Stimulated activated naive B cell treated with anti-CD40 and anti-IgM and Interleukin-4, amounts not matched to agents 10 μg/mL and 1 μg/mL and 100 μg/mL, for 72 hours (primary cell): ENCODE measurements around the gene TIMP3.

ENCODE experiments used
- ATAC-seq, 2 donors: fragments of 150-1000 bp; cut with Tn5 transposase; replicated peaks; 2 replicates each; pipeline ENCODE4 v1.10.0; 2021; ENCODE audit warnings: moderate library complexity in 1 of 2
- DNase-seq: peaks from one replicate; pipeline ENCODE4 v3.0.0; 2021
- H3K27ac Mint-ChIP-seq: one replicate; pipeline ENCODE4 v1.8.0; 2022; ENCODE audit warnings: mild to moderate bottlenecking, mixed read lengths
- H3K27me3 Mint-ChIP-seq, 2 donors: one replicate each; pipeline ENCODE4 v1.8.0; 2022; ENCODE audit warnings: mixed read lengths in 2 of 2
- H3K36me3 Mint-ChIP-seq, 2 donors: one replicate each; pipeline ENCODE4 v1.8.0; 2022; ENCODE audit warnings: mixed read lengths in 2 of 2, mild to moderate bottlenecking in 1 of 2
- H3K4me1 Mint-ChIP-seq, 2 donors: one replicate each; pipeline ENCODE4 v1.8.0; 2022; ENCODE audit warnings: mixed read lengths in 2 of 2, mild to moderate bottlenecking in 1 of 2
- H3K4me3 Mint-ChIP-seq, 2 donors: one replicate each; pipeline ENCODE4 v1.8.0; 2022; ENCODE audit warnings: mild to moderate bottlenecking in 2 of 2, mixed read lengths in 2 of 2, moderate library complexity in 1 of 2
- H3K9me3 Mint-ChIP-seq, 2 donors: one replicate each; pipeline ENCODE4 v1.8.0; 2022; ENCODE audit warnings: mixed read lengths in 2 of 2, mild to moderate bottlenecking in 1 of 2

Gene TIMP3

DNA sequence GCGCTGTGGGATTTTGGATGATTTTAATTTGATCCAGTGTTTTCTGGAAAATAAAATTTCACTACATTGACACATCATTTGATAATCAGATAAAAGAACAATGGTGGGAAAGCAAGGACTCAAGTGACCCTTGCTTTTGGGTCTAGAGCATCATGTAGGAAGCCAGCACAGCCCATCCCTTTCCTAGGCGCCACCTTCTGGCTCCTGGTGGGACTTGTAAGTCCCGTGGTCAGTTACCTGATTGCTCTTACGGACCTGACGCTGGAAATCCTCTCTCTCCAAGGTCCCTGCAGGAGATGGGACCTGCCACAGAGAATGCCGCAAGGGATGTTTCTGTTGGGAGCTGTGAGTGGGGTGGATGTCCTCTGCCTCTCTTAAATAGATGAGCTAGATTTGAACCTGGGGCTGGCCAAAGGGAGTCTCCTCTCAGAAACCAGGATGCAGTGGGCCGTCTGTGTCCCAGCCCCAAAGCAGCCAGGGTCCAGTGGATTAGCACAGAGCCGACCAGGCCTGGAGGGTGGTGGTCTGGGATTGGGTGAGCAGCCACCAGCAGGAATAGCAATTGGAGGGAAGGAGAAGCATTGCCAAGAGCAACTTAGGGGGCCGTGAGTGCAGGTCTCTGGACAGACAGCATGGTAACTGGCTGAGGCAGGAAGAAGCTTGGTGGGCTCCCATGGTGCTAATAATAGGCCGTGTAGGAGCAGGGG lies 21.7 kb downstream of the TIMP3 start:
- Mint-ChIP-seq H3K36me3 (no peaks in the 10 kb centered on the region), H3K9me3 (no peaks in the 10 kb centered on the region), H3K4me1 (peaks cover 0 to 6% of the 10 kb centered on the region in 2 donors), H3K27me3 (peaks cover 0 to 8% of the 10 kb centered on the region in 2 donors), H3K4me3 (no peak overlapping the region), H3K27ac (no peak overlapping the region)
- ATAC-seq (no peak), DNase-seq (no peak)

DNA sequence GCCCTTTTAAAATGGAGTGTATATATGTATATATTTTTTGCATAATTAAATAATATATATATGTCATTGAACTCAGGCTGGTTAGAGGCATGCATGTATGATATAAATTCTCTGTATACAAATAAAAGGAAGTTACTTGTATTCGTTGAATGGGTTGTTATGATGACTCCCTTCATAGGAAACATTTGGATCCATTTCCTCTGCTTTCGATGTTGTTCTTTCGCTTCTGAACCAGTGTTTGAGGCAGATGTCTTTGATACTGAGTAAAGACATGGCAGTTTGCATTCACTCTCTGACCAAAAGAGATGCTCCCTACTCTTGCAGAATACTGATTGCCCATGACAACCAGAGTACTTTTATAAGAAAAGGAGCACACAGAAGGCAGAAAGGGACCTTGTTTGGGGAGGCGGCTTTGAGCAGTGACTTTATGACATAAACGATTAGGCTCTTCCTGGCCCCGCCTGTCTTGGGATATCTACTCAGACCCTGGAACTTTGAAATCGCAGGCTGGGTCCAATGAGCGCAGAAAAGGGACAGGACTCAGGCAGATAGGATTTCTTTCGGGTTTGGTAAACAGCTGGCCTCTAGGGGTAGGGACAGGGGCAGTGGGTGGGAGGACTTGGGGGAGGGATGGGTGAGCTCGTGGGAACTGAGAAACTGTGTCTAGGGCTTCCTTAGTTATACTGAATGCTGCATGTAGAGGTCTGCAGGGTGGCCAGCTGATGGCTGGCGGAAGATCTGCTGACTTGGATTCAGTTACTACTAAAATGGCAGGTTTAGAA lies 23.2 kb downstream of the TIMP3 start:
- ATAC-seq = no peak

DNA sequence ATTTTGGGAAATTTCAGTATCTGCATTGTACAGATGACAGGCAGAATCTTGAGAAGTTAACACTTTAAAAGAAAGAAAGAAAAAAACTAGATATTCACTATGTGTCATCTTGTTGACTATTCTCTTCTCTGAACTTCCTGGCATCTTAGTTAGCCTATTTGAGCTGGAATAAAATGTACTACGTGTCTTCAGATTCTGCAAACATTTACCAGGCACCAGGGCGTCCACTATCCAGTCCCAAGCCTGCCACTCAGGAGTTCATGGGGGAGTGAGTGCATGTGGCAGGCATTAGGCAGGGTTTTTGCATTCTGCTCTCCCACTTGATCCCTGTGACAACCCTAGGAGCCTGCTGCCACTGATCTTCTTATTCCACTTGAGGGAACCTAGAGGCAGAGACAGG lies 25.0 kb downstream of the TIMP3 start:
- DNase-seq = no peak
- H3K27me3 Mint-ChIP-seq = peaks cover 0 to 8% of the 10 kb centered on the region in 2 donors
- no peaks in the 10 kb centered on the region for H3K9me3 Mint-ChIP-seq
- no peak for ATAC-seq
- H3K4me1 Mint-ChIP-seq = no peaks in the 10 kb centered on the region
- no peak overlapping the region for H3K27ac Mint-ChIP-seq
- H3K4me3 Mint-ChIP-seq = no peak overlapping the region
- no peaks in the 10 kb centered on the region for H3K36me3 Mint-ChIP-seq

More for the DNA sequence above, 23.2 kb downstream of the TIMP3 start:
- DNase-seq = no peak
- Mint-ChIP-seq H3K27ac (no peak overlapping the region), H3K9me3 (no peaks in the 10 kb centered on the region), H3K27me3 (peaks cover 0 to 8% of the 10 kb centered on the region in 2 donors), H3K4me1 (no peaks in the 10 kb centered on the region), H3K36me3 (no peaks in the 10 kb centered on the region), H3K4me3 (no peak overlapping the region)

DNA sequence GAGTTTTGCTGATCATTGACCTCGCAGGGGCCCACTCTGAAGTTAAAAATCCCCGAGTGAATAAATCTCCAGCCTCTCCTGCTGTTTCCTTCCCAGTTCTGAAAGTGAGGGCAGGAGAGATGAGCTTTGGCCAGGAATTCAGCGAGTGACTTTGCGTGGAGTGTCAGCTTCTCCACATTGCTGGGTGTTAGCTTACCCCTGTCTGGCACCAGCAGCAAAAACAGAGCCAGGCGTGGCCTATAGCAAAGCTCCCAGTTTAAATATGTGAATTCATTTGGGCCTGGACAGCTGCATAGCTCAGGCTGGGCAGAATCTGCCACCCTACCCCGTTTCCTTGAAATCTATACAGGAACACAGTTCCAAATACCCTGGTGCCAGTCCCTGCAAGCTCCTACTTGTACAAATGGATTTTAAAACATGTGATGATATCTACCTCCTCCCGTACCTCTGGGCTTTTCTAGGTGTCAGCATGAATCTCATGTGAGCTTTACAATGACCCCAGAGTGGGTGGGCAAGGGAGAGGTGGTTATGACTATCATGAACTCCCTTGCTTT lies 25.6 kb downstream of the TIMP3 start:
- ATAC-seq (no peak), DNase-seq (no peak)
- H3K4me3 Mint-ChIP-seq = no peak overlapping the region
- H3K4me1 Mint-ChIP-seq = peaks cover 2 to 5% of the 10 kb centered on the region in 2 donors
- no peaks in the 10 kb centered on the region for H3K9me3 Mint-ChIP-seq
- H3K27me3 Mint-ChIP-seq = peaks cover 0 to 8% of the 10 kb centered on the region in 2 donors
- no peak overlapping the region for H3K27ac Mint-ChIP-seq
- no peaks in the 10 kb centered on the region for H3K36me3 Mint-ChIP-seq

DNA sequence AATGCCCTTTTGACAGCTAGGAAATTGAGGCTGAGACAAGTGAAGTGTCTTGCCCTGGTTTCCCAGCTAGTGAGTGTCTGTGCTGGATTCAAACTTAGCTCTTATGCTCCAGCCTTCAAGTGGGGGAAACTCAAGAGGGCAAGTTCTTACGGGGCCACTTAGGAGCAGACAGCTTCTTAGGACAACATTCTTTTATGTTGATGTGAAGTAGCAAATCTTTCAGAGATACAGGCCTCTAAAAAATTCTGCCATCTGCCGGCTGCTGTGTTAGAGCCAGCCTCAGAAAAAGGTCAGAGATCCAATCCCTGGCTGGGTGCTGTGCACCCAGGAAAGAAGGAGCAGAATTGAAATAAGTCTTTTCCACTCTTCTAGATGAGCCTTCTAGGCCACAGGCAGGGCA lies 26.6 kb downstream of the TIMP3 start:
- DNase-seq (no peak), ATAC-seq (no peak)
- Mint-ChIP-seq H3K4me1 (peaks cover 2 to 6% of the 10 kb centered on the region in 2 donors), H3K9me3 (no peaks in the 10 kb centered on the region), H3K27me3 (peaks cover 0 to 8% of the 10 kb centered on the region in 2 donors), H3K36me3 (no peaks in the 10 kb centered on the region), H3K27ac (no peak overlapping the region), H3K4me3 (no peak overlapping the region)

DNA sequence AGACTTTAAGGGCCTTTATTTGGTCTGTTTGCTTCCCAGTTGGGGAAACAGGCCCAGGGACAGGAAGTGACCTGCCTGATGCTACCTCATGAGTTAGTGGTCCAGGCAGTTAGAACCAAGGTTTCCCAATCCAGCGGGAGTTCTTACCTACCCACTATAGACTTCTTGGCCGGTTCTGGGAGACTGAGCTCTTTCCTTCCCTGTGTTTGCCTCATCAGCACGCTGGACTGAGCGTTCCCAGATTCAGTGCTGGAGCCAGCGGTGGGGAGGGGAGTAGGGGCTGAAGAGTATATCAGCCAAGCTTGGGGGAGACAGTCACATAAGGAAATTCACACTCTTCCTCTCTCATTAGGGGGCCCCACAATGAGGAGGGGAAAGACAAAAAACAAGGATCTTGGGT lies 27.1 kb downstream of the TIMP3 start:
- H3K4me1 Mint-ChIP-seq = peaks cover 2 to 6% of the 10 kb centered on the region in 2 donors
- ATAC-seq = no peak
- DNase-seq = no peak
- no peaks in the 10 kb centered on the region for H3K36me3 Mint-ChIP-seq
- no peak overlapping the region for H3K27ac Mint-ChIP-seq
- no peaks in the 10 kb centered on the region for H3K9me3 Mint-ChIP-seq
- no peak overlapping the region for H3K4me3 Mint-ChIP-seq
- H3K27me3 Mint-ChIP-seq = peaks cover 0 to 8% of the 10 kb centered on the region in 2 donors

DNA sequence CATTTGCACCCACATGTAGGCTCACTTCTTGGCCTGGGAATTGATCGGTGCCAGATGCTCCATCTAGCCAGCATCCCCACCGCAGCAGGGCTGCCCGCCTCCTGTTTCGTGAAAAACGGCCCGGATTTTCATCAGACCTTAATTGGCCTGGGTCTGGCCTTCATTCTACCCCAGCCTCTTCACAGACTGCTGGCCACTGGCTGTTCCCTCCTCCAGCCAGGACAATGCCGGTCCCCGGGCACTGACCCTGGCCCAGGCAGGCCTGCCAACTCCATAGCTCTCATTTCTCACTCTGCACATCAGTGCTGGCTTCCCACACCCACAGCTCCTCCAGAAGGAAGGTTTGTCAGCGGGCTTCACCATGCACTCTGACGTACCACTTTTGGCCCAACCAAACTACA lies 27.9 kb downstream of the TIMP3 start:
- no peak overlapping the region for H3K27ac Mint-ChIP-seq
- DNase-seq (no peak), ATAC-seq (no peak)
- no peaks in the 10 kb centered on the region for H3K36me3 Mint-ChIP-seq
- H3K9me3 Mint-ChIP-seq = no peaks in the 10 kb centered on the region
- H3K4me1 Mint-ChIP-seq = peaks cover 2 to 6% of the 10 kb centered on the region in 2 donors
- H3K4me3 Mint-ChIP-seq = no peak overlapping the region
- peaks cover 0 to 8% of the 10 kb centered on the region in 2 donors for H3K27me3 Mint-ChIP-seq

DNA sequence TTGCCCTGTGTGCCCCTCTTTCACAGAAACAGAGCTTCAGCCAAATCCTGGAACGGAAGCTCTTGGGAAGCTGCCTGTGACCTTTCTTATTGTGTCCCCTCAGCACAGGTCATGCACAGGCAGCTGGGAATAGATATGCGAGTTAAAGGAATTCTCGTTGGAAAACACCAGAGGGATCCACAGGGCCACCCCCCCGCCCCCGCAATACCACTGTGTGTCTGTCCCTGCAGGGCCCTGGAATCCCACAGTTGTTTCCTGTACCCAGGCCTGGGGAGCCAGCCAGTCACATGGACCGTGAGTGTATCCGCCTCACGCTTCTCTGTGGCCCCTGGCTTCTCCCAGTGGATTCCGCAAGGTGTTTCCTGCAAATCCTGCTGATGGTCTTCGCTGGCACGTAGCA lies 29.0 kb downstream of the TIMP3 start:
- H3K9me3 Mint-ChIP-seq = no peaks in the 10 kb centered on the region
- H3K36me3 Mint-ChIP-seq = no peaks in the 10 kb centered on the region
- DNase-seq (no peak), ATAC-seq (no peak)
- H3K4me1 Mint-ChIP-seq = peaks cover 2 to 6% of the 10 kb centered on the region in 2 donors
- H3K4me3 Mint-ChIP-seq = no peak overlapping the region
- H3K27ac Mint-ChIP-seq = no peak overlapping the region
- H3K27me3 Mint-ChIP-seq = peaks cover 0 to 7% of the 10 kb centered on the region in 2 donors

DNA sequence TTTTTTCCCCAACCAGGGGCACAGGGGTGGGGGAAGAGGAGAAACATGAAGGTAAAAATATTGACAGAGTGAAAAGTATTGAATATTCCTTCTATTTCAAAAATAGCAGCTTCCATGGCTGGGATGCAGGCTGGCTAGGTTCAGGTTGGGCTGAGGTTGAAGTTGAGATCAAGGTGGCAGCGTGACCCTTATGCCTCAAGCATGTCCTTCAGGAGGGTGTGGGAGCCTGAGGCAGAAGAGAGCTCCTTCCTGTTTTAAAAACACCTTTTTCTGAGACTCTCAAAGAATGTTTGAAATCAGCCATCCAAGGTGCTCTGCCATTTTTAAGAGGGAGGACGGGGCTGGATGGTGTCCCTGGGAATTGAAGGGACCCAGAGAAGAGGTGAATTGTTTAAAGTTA lies 29.5 kb downstream of the TIMP3 start:
- ATAC-seq = no peak
- peaks cover 2 to 6% of the 10 kb centered on the region in 2 donors for H3K4me1 Mint-ChIP-seq
- DNase-seq = no peak
- H3K27me3 Mint-ChIP-seq = peaks cover 0 to 8% of the 10 kb centered on the region in 2 donors
- no peak overlapping the region for H3K4me3 Mint-ChIP-seq
- H3K27ac Mint-ChIP-seq = no peak overlapping the region
- no peaks in the 10 kb centered on the region for H3K9me3 Mint-ChIP-seq
- H3K36me3 Mint-ChIP-seq = no peaks in the 10 kb centered on the region

DNA sequence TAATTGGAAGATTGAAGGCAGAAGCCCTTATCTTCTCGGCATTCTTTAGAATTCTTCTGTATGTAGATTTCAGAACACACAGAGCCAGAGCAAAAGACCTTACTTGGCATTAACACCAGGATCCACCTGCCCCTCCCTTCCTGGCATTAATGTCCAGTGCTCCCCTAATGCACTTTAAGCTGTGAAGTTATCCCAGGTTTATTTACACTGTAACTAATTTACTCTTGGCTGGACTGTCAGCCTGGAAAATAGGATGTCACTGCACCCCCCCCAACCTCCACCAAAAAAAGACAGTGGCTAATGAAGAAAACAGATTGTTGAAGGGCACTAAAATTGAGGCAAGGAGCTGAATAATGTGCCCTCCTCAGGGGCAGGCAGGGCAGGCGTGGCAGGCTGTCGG lies 30.1 kb downstream of the TIMP3 start:
- H3K27ac Mint-ChIP-seq = no peak overlapping the region

DNA sequence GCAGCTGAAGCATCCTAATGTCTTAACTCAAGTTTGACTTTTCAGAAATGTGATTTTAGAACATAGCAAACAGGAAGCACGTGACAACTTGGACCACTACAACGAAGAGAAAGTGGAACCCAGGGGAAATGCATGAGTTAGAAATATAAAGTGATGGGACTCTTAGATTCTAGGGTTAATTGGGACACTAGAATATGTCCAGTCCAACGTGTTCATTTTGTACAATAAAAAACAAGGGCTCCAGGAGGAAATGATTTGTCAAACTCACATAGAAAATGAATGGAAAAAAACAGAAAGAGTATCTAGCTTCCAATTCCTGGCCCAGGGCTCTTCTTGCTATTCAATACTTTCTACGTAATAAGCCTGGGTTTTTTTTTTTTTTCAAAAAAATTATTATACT lies 30.7 kb downstream of the TIMP3 start:
- Mint-ChIP-seq H3K27me3 (peaks cover 0 to 8% of the 10 kb centered on the region in 2 donors), H3K9me3 (no peaks in the 10 kb centered on the region), H3K27ac (no peak overlapping the region), H3K4me3 (no peak overlapping the region), H3K36me3 (no peaks in the 10 kb centered on the region), H3K4me1 (peaks cover 2 to 6% of the 10 kb centered on the region in 2 donors)
- ATAC-seq (no peak), DNase-seq (no peak)

More for the DNA sequence above, 30.1 kb downstream of the TIMP3 start:
- H3K4me1 Mint-ChIP-seq = peaks cover 2 to 6% of the 10 kb centered on the region in 2 donors
- no peak for DNase-seq
- H3K9me3 Mint-ChIP-seq = no peaks in the 10 kb centered on the region
- H3K36me3 Mint-ChIP-seq = no peaks in the 10 kb centered on the region
- H3K27me3 Mint-ChIP-seq = peaks cover 0 to 8% of the 10 kb centered on the region in 2 donors
- no peak overlapping the region for H3K4me3 Mint-ChIP-seq
- ATAC-seq = no peak

DNA sequence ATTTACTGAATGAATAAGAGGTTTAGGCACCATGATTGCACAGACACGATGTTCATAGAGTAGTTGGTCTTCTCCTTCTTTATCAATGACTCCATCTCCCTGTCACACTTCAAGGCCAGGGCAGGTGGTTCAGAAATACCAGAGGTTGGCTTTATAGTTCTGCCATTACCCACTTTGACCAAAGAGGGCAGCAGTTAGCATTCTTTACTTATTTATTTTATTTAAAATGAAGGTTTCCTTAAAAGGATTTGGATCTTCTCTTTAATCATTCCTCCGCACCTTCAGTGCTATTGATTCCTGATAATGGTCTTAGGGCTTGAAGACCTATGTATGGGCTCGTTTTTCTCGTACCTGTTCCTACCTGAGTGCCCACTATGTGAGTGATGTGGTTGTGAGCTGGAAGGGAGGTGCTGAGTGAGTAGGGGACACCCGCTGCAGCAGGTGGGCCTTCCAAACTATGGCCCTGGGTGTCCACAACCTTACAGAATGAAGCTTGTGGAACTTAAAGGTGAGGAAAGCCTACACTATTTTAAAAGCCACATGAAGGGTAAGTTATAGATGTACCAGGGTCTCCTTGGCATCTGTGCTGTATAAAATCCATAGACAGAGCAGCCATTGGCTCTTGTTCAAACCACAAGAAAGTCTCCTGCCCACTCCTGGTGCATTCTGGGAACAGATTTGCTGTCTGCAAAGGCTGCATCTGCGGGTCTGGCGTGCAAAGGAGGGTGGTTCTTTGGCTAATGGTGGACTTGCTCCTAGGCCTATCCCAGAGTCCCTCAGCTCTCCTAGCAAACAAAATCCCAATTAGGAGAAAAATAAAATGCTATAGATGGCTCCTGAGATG lies 35.0 kb downstream of the TIMP3 start:
- no peak overlapping the region for H3K27ac Mint-ChIP-seq
- H3K27me3 Mint-ChIP-seq = peaks cover 9 to 24% of the 10 kb centered on the region in 2 donors
- no peak overlapping the region for H3K4me3 Mint-ChIP-seq
- no peaks in the 10 kb centered on the region for H3K36me3 Mint-ChIP-seq
- no peaks in the 10 kb centered on the region for H3K9me3 Mint-ChIP-seq
- ATAC-seq (peak in 1 of 2 donors; percentile 47), DNase-seq (no peak)
- peaks cover 2 to 6% of the 10 kb centered on the region in 2 donors for H3K4me1 Mint-ChIP-seq

DNA sequence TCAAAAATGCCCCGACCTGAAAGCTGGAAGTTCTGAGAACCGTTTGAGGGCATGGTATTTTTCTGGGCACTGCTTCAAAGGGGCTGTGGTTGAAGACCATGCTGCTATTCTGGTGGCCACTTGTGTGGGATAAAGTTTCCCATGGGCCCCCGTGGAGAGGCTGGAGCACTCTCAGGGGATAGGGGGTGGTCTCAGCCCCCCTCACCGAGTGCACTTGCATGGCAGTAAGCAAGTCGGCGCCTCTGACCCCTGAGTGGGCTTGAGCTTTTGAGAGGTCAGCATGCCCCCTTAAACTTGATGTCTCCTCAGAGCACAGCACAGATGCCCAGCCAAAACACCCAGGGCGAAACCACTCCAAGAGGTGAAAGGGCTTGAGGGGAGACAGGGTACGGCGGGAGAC lies 35.6 kb downstream of the TIMP3 start:
- DNase-seq = no peak
- no peak for ATAC-seq
- no peak overlapping the region for H3K4me3 Mint-ChIP-seq
- no peaks in the 10 kb centered on the region for H3K9me3 Mint-ChIP-seq
- H3K27me3 Mint-ChIP-seq = peaks cover 9 to 24% of the 10 kb centered on the region in 2 donors
- peaks cover 0 to 1% of the 10 kb centered on the region in 2 donors for H3K4me1 Mint-ChIP-seq
- H3K27ac Mint-ChIP-seq = no peak overlapping the region
- no peaks in the 10 kb centered on the region for H3K36me3 Mint-ChIP-seq

DNA sequence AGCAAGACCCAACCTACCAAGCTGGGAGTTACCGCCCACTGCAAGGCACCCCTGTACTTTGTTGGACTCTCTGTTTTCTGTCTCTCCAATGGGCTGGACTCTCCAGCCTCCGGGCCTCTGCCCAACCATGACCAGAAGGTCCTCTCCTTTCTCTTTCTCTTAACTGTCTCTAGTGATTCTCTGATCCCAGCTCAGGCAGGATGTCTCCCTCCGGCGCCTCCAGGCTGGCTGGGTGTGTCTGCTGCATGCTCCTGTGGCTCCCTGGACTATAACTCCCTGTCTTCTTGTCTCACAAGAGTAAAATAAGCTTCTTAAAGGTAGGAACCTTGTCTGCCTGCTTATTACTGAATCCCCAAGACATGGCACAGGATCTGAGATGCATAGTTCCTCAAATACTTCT lies 36.3 kb downstream of the TIMP3 start:
- Mint-ChIP-seq H3K4me1 (no peaks in the 10 kb centered on the region), H3K4me3 (no peak overlapping the region), H3K27ac (no peak overlapping the region), H3K36me3 (no peaks in the 10 kb centered on the region), H3K27me3 (peaks cover 9 to 24% of the 10 kb centered on the region in 2 donors), H3K9me3 (no peaks in the 10 kb centered on the region)
- ATAC-seq (no peak), DNase-seq (no peak)
